ENCODE data around the gene PAX4. TPM values are rescaled to one million over a fixed set of nuclear protein-coding genes. Genes with fewer than 3 reads are reported as not detected.

The PAX4 gene
- total RNA-seq (not detected), polyA plus RNA-seq (ENCODE audit: insufficient read length in 2 of 2) (not detected)
- long read RNA-seq, donor 1, result 0 reads
- long read RNA-seq, donor 2, result 0 reads
- long read RNA-seq, donor 3, result 0 reads
- long read RNA-seq, donor 4, result 0 reads

- Histone ChIP-seq H3K4me3 (ENCODE audit: low read depth, low read length) (no peak within 1 kb of the TSS), H3K27ac (ENCODE audit: low read depth, low read length) (no peak within 1 kb of the TSS), H3K4me1 (ENCODE audit: control insufficient read depth, insufficient read depth, low read length) (peaks cover 6% of the 10 kb centered on the region), H3K36me3 (ENCODE audit: control insufficient read depth, insufficient read depth, low read length) (no peaks in the 10 kb centered on the region), H3K27me3 (ENCODE audit: control insufficient read depth, insufficient read depth, low read length) (peaks cover 48% of the 10 kb centered on the region), H3K9me3 (ENCODE audit: control insufficient read depth, insufficient read depth, low read length) (no peaks in the 10 kb centered on the region)
- no peak for DNase-seq (ENCODE audit: low read depth in 4 of 6, low spot score in 6 of 6)
- no CpG with 5 or more reads among the region's 2 CpGs for WGBS (ENCODE audit: insufficient coverage)
These were observed at the start of gene PAX4 for GRCh38 chr7:127618042-127618441. Gene PAX4 (minus strand): TSS chr7:127618142. CDS start chr7:127615928, 2,214 bp downstream.

DNA sequence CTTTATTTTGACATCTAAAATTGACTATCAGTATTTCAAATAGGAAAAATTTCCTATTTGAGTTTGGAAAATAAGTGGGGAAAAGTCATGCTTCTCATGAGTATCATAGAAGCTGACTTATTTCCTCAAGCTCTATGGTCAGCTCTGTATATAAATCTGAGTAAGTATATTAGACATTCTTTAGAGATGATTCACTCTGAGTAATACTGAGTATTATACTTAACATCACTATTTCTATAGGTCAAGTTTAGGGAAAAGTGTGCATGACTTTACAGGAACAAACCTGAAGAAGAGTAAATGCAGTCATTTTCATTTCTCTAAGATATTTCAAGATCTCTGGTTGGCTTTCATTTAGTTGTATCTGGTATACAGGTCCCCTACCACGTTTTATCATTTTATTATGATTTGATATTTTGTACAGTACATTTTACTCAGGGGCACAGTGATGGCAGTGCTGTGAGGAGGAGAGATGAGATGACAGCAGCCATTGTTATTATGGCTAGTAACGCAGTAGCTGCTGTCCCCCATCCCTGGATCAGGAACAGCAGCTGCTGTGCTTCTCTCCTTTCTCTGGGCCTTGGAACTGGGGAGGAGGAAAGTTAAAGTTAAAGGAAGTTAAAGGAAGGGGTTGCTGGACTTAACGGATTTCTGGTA is 49.2 kb upstream of the PAX4 start:
- DNase-seq (ENCODE audit: low read depth in 4 of 6, low spot score in 6 of 6), result no peak
- H3K4me1 ChIP-seq (ENCODE audit: control insufficient read depth, insufficient read depth, low read length), result peaks cover 3% of the 10 kb centered on the region
- no peaks in the 10 kb centered on the region for H3K36me3 ChIP-seq (ENCODE audit: control insufficient read depth, insufficient read depth, low read length)
- no peak overlapping the region for H3K27ac ChIP-seq (ENCODE audit: low read depth, low read length)
- H3K9me3 ChIP-seq (ENCODE audit: control insufficient read depth, insufficient read depth, low read length), result no peaks in the 10 kb centered on the region
- H3K4me3 ChIP-seq (ENCODE audit: low read depth, low read length), result no peak overlapping the region
- 55% methylated on average over 1 of the region's 3 CpGs for WGBS (ENCODE audit: insufficient coverage)
- H3K27me3 ChIP-seq (ENCODE audit: control insufficient read depth, insufficient read depth, low read length), result no peaks in the 10 kb centered on the region

DNA sequence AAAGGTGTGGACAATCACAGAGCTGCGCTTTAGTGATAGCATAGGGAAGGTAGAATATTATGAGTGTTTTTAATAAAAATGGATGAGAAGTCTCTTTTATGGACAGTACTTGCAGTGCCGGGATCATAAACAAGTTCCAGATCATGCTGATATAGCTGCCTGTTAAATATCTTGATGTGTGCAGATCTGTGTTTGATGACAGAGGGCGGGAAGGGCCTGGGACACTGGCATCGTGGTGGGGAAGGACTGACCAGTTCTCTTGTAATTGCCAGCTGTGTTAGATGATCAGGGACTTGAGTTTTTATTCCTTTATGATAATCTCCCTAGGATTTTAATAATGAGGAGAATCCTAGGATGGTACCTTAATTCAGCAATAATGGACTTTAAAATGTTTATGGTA is 48.7 kb upstream of the PAX4 start:
- DNase-seq (ENCODE audit: low read depth in 4 of 6, low spot score in 6 of 6), result no peak
- Histone ChIP-seq H3K36me3 (ENCODE audit: control insufficient read depth, insufficient read depth, low read length) (peaks cover 4% of the 10 kb centered on the region), H3K27me3 (ENCODE audit: control insufficient read depth, insufficient read depth, low read length) (no peaks in the 10 kb centered on the region), H3K4me3 (ENCODE audit: low read depth, low read length) (no peak overlapping the region), H3K4me1 (ENCODE audit: control insufficient read depth, insufficient read depth, low read length) (peaks cover 3% of the 10 kb centered on the region), H3K27ac (ENCODE audit: low read depth, low read length) (no peak overlapping the region), H3K9me3 (ENCODE audit: control insufficient read depth, insufficient read depth, low read length) (no peaks in the 10 kb centered on the region)
- WGBS (ENCODE audit: insufficient coverage), result 85% methylated on average over 2 of the region's 4 CpGs

DNA sequence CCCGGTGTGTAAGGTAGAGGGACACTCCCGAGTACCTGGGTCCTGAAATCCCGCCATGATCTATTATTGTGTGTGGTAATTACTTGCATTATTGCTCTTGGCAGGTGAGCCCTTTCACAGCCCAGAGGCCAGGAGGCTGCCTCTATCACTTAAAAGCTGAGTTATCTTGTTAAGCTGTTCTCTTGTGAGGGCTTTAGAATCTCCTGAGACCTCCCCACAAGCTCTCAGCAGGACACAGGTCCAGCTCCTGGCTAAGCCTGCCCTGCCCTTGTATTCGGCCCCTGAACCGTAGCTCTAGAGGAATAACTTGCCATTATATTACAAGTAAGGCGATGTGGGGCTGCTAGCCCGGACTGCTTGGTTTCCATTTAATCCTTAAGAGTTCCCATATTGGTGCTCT is 48.0 kb upstream of the PAX4 start:
- peaks cover 4% of the 10 kb centered on the region for H3K36me3 ChIP-seq (ENCODE audit: control insufficient read depth, insufficient read depth, low read length)
- no peak overlapping the region for H3K27ac ChIP-seq (ENCODE audit: low read depth, low read length)
- H3K9me3 ChIP-seq (ENCODE audit: control insufficient read depth, insufficient read depth, low read length), result no peaks in the 10 kb centered on the region
- no peak overlapping the region for H3K4me3 ChIP-seq (ENCODE audit: low read depth, low read length)
- 41% methylated on average over 3 of the region's 7 CpGs for WGBS (ENCODE audit: insufficient coverage)
- H3K4me1 ChIP-seq (ENCODE audit: control insufficient read depth, insufficient read depth, low read length), result peaks cover 3% of the 10 kb centered on the region
- no peaks in the 10 kb centered on the region for H3K27me3 ChIP-seq (ENCODE audit: control insufficient read depth, insufficient read depth, low read length)
- no peak for DNase-seq (ENCODE audit: low read depth in 4 of 6, low spot score in 6 of 6)

GRCh38 chr7:127658970-127659630 is 41.2 kb upstream of the PAX4 start:
- DNase-seq (ENCODE audit: low read depth in 4 of 6, low spot score in 6 of 6), result no peak
- Histone ChIP-seq H3K27ac (ENCODE audit: low read depth, low read length) (no peak overlapping the region), H3K36me3 (ENCODE audit: control insufficient read depth, insufficient read depth, low read length) (peaks cover 7% of the 10 kb centered on the region), H3K4me1 (ENCODE audit: control insufficient read depth, insufficient read depth, low read length) (no peaks in the 10 kb centered on the region), H3K4me3 (ENCODE audit: low read depth, low read length) (no peak overlapping the region), H3K9me3 (ENCODE audit: control insufficient read depth, insufficient read depth, low read length) (no peaks in the 10 kb centered on the region), H3K27me3 (ENCODE audit: control insufficient read depth, insufficient read depth, low read length) (no peaks in the 10 kb centered on the region)
- WGBS (ENCODE audit: insufficient coverage), result 80% methylated on average over 1 of the region's 3 CpGs

- Histone ChIP-seq H3K4me3 (ENCODE audit: low read depth, low read length) (no peak overlapping the region), H3K9me3 (ENCODE audit: control insufficient read depth, insufficient read depth, low read length) (no peaks in the 10 kb centered on the region), H3K4me1 (ENCODE audit: control insufficient read depth, insufficient read depth, low read length) (peaks cover 8% of the 10 kb centered on the region), H3K27ac (ENCODE audit: low read depth, low read length) (no peak overlapping the region), H3K27me3 (ENCODE audit: control insufficient read depth, insufficient read depth, low read length) (no peaks in the 10 kb centered on the region), H3K36me3 (ENCODE audit: control insufficient read depth, insufficient read depth, low read length) (peaks cover 7% of the 10 kb centered on the region)
- no peak for DNase-seq (ENCODE audit: low read depth in 4 of 6, low spot score in 6 of 6)
- 100% methylated on average over 1 of the region's 3 CpGs for WGBS (ENCODE audit: insufficient coverage)
These were observed 39.6 kb upstream of the PAX4 start for GRCh38 chr7:127657500-127657899.

DNA sequence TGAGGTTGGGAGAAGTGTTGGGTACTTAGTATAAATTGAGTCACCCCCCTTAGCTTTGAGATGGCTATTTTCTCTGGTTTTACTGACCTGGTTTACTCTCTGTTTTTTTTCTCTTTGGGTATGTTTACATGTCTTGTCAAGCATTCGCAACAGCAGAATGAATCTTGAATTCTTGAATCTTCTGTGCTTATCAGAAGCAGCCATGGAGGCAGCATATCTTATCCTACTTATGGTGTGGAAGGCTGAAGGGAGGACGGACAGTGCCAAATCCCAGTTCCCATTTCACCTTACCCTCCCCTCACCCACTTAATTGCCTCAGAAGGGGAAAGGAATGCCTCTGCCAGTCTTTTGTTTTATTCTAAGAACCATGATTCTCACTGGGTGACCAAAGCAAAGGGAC is 37.8 kb upstream of the PAX4 start:
- peaks cover 19% of the 10 kb centered on the region for H3K4me1 ChIP-seq (ENCODE audit: control insufficient read depth, insufficient read depth, low read length)
- no peaks in the 10 kb centered on the region for H3K9me3 ChIP-seq (ENCODE audit: control insufficient read depth, insufficient read depth, low read length)
- no peak overlapping the region for H3K4me3 ChIP-seq (ENCODE audit: low read depth, low read length)
- no peak for DNase-seq (ENCODE audit: low read depth in 4 of 6, low spot score in 6 of 6)
- no CpG with 5 or more reads among the region's 2 CpGs for WGBS (ENCODE audit: insufficient coverage)
- H3K27ac ChIP-seq (ENCODE audit: low read depth, low read length), result no peak overlapping the region
- H3K36me3 ChIP-seq (ENCODE audit: control insufficient read depth, insufficient read depth, low read length), result peaks cover 3% of the 10 kb centered on the region
- no peaks in the 10 kb centered on the region for H3K27me3 ChIP-seq (ENCODE audit: control insufficient read depth, insufficient read depth, low read length)

DNA sequence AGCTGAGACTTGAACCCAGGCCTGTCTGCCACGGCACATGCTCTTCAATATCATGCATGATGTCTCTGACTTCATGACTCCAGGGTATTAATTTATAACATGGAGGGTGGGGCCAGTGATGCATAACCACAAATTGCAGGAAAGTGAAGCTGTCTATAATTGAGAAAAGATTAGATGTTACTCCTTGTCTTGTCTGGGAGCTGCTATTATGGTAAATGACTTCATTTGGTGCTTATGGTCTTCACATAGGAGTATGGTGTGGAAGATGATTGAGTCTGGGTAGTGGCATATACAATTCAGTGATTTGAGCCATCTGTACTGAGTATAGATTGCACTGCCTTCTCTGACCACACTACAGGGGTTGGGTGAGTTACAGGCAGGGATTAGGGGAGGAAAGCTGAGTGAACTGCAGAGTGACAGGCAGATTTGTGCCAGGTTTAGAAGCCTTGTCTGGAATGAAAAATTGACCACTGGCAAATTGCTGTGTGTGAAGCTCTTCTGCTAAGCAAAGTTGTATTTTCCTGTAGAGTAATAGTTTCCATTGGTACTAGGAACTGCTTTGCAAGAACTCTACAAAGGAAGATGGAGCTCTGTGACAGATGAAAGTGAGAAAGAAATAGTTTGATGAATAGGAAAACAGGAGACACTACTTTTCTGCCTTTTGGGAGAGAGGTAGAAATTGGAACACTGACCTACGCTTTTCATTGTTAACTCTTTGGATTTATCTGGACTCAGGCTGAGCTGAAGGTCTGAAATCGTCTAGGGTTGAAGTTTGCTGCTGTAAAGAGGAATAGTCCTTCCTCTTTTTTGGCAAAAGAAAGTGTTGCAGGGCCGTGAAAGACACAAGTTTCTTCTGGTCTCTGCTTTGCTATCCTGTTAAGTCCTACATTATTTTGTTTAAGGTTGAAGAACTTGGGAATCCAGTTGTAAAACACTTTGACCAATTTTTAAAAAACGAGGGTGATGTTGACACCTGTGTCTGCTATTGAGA is 36.8 kb upstream of the PAX4 start:
- DNase-seq (ENCODE audit: low read depth in 4 of 6, low spot score in 6 of 6), result peak in 1 of 6 donors; percentile 28
- no peaks in the 10 kb centered on the region for H3K9me3 ChIP-seq (ENCODE audit: control insufficient read depth, insufficient read depth, low read length)
- WGBS (ENCODE audit: insufficient coverage), result 56% methylated on average over 3 of the region's 5 CpGs
- H3K27me3 ChIP-seq (ENCODE audit: control insufficient read depth, insufficient read depth, low read length), result no peaks in the 10 kb centered on the region
- peaks cover 20% of the 10 kb centered on the region for H3K4me1 ChIP-seq (ENCODE audit: control insufficient read depth, insufficient read depth, low read length)
- H3K36me3 ChIP-seq (ENCODE audit: control insufficient read depth, insufficient read depth, low read length), result peaks cover 3% of the 10 kb centered on the region
- peak overlapping the region; percentile 16 for H3K27ac ChIP-seq (ENCODE audit: low read depth, low read length)
- no peak overlapping the region for H3K4me3 ChIP-seq (ENCODE audit: low read depth, low read length)

GRCh38 chr7:127653396-127653795 is 35.5 kb upstream of the PAX4 start:
- no peaks in the 10 kb centered on the region for H3K9me3 ChIP-seq (ENCODE audit: control insufficient read depth, insufficient read depth, low read length)
- no peak overlapping the region for H3K27ac ChIP-seq (ENCODE audit: low read depth, low read length)
- peak overlapping the region; percentile 98 for H3K4me3 ChIP-seq (ENCODE audit: low read depth, low read length)
- peaks cover 20% of the 10 kb centered on the region for H3K4me1 ChIP-seq (ENCODE audit: control insufficient read depth, insufficient read depth, low read length)
- DNase-seq (ENCODE audit: low read depth in 4 of 6, low spot score in 6 of 6), result no peak
- H3K36me3 ChIP-seq (ENCODE audit: control insufficient read depth, insufficient read depth, low read length), result peaks cover 3% of the 10 kb centered on the region
- H3K27me3 ChIP-seq (ENCODE audit: control insufficient read depth, insufficient read depth, low read length), result no peaks in the 10 kb centered on the region
- WGBS (ENCODE audit: insufficient coverage), result no CpG with 5 or more reads among the region's 4 CpGs
